SU-DHL-6 (cell line): ENCODE results near the gene TRAPPC10.
"Not testable (repeated sequence)": the region's sequence is repeated elsewhere in the genome, so short reads cannot be mapped to it uniquely, and the experiment has no call there.

Source experiments
- H2AFZ ChIP-seq: fragments of 200-600 bp; sonication (generic); 2 replicates; pipeline ENCODE4 v1.6.1; 2014; ENCODE audit warnings: low read depth, mild to moderate bottlenecking, moderate library complexity, mixed read lengths, antibody characterized with exemption, low read length; ENCODE audit not compliant: severe bottlenecking
- H3F3A ChIP-seq: fragments of 200-600 bp; shearing (Covaris generic); 2 replicates; pipeline ENCODE4 v1.6.0; 2016; ENCODE audit warnings: antibody characterized with exemption, mild to moderate bottlenecking; ENCODE audit not compliant: insufficient read depth
- H3K27ac ChIP-seq: fragments of 200-600 bp; sonication (generic); 2 replicates; pipeline ENCODE4 v1.5.1; 2016; ENCODE audit warnings: low read depth, mild to moderate bottlenecking, low read length, moderate library complexity, mixed read lengths
- H3K27me3 ChIP-seq: fragments of 200-600 bp; sonication (generic), shearing (Covaris generic); 2 replicates; pipeline ENCODE4 v1.6.0; 2014; ENCODE audit warnings: mild to moderate bottlenecking, low read length
- H3K36me3 ChIP-seq: fragments of 200-600 bp; sonication (generic); 2 replicates; pipeline ENCODE4 v1.6.1; 2014; ENCODE audit warnings: mild to moderate bottlenecking, low read length, mixed read lengths
- H3K4me2 ChIP-seq: fragments of 300-600, 200-600 bp; shearing (Covaris generic), sonication (generic); 2 replicates; pipeline ENCODE4 v1.6.0; 2014; ENCODE audit warnings: low read length, low read depth, mild to moderate bottlenecking; ENCODE audit not compliant: poor library complexity, severe bottlenecking
- H3K4me3 ChIP-seq: fragments of 200-600 bp; sonication (generic); 2 replicates; pipeline ENCODE4 v1.5.1; 2014; ENCODE audit warnings: antibody characterized with exemption, low read length, mild to moderate bottlenecking, mixed read lengths; ENCODE audit not compliant: insufficient read depth, poor library complexity, severe bottlenecking
- H3K79me2 ChIP-seq: fragments of 200-600 bp; sonication (generic); 2 replicates; pipeline ENCODE4 v1.6.1; 2014; ENCODE audit warnings: mild to moderate bottlenecking, low read length, moderate library complexity; ENCODE audit not compliant: insufficient read depth
- H3K9ac ChIP-seq: fragments of 200-600 bp; sonication (generic); 2 replicates; pipeline ENCODE4 v1.7.0; 2014; ENCODE audit warnings: mild to moderate bottlenecking, low read length
- H3K9me2 ChIP-seq: fragments of 200-600 bp; sonication (generic); replicated peaks from 2 replicates; pipeline ENCODE4 v1.6.1; 2014; ENCODE audit warnings: low read length; ENCODE audit not compliant: insufficient read depth
- H3K9me3 ChIP-seq: fragments of 200-600 bp; sonication (generic); 2 replicates; pipeline ENCODE4 v1.6.1; 2014; ENCODE audit warnings: low read length, mixed read lengths; ENCODE audit not compliant: insufficient read depth
- H4K20me1 ChIP-seq: fragments of 200-600 bp; sonication (generic); 2 replicates; pipeline ENCODE4 v1.6.1; 2014; ENCODE audit warnings: low read depth, mild to moderate bottlenecking, antibody characterized with exemption, low read length, moderate library complexity, mixed read lengths

Gene TRAPPC10

DNA sequence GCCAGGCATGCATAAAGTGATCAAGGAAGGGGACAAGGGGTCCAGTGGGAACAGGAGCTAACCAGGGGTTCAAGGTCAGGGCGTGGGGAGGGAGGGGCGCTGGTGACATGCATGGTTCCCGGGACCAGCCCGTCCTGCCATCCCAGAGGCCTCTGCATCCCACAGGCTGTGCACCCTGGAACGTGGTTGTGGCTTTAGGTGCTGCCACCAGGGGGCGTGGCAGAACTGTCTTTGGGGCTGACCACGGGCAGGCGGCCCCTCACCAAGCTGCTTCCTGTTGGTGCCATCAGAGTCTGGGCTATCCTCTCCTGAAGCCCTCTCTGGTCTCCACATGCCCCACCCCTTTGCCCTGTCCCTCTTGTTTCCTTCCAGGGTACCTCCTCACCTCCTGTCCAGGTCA lies 135.0 kb downstream of the TRAPPC10 start:
- H3K36me3 ChIP-seq: not testable (repeated sequence)

DNA sequence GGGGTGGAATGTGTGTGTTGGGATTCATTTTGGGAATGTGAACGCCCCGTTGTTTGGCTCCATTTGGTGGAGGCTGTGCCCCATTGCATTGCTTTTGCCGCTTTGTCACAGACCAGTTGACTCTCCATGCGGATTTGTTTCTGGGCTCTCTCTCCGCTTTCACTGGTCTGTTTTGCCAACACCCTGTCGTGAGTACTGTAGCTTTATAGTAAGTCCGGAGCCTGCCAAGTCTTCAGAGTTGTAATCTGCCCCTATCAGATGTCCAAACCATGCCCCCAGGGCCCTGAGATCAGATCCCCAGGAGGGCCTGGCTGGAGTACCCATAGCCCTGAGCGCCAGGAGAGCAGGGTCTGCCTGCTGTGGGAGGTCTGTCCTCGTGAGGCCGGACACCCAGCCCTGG lies 138.1 kb downstream of the TRAPPC10 start:
- H3K9me2 ChIP-seq, H3K9me3 ChIP-seq, H3F3A ChIP-seq, H3K79me2 ChIP-seq, H3K27me3 ChIP-seq, H3K4me3 ChIP-seq, H3K36me3 ChIP-seq, H4K20me1 ChIP-seq, H3K27ac ChIP-seq, H2AFZ ChIP-seq, H3K4me2 ChIP-seq, H3K9ac ChIP-seq: not testable (repeated sequence)

More for the DNA sequence above, 135.0 kb downstream of the TRAPPC10 start:
- not testable (repeated sequence) for H3K9ac ChIP-seq, H3K9me2 ChIP-seq, H3K9me3 ChIP-seq, H3F3A ChIP-seq, H4K20me1 ChIP-seq, H3K4me3 ChIP-seq, H3K27ac ChIP-seq, H3K27me3 ChIP-seq, H2AFZ ChIP-seq, H3K79me2 ChIP-seq, H3K4me2 ChIP-seq

DNA sequence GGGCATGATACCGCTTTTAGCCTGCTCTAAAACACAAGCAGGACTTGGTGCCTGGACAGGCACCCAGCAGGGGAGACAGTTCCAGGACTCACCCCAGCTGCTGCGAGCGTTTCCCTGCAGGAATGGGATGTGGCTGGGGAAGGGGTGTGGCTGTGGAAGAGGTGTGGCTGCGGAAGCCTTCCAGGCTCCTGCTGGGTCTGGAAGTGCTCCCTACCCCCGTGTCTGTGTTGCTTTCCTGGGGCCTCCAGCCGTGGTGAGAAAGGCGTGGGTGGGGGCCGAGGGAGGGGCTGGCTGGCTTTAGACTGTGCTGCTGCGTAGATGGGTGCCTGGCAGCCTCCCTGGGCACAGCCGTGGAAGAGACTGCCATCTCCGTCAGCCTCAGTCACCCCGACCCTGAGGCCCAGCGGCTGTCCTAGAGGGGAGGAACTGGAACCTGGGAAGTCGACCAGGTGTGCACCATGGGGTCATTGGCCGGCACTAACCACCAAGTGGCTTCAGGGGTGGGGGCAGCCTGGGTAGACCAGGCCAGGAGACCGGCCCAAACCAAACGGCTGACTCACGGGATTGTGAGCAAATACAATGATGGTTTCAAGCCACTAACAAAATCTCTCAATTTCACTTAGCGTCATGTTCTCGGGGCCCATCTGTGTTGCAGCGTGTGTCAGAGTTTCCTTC lies 141.2 kb downstream of the TRAPPC10 start:
- not testable (repeated sequence) for H2AFZ ChIP-seq, H3K9ac ChIP-seq, H3K9me2 ChIP-seq, H3F3A ChIP-seq, H3K4me3 ChIP-seq, H3K27ac ChIP-seq, H3K27me3 ChIP-seq, H3K4me2 ChIP-seq, H3K79me2 ChIP-seq, H3K9me3 ChIP-seq, H4K20me1 ChIP-seq, H3K36me3 ChIP-seq

DNA sequence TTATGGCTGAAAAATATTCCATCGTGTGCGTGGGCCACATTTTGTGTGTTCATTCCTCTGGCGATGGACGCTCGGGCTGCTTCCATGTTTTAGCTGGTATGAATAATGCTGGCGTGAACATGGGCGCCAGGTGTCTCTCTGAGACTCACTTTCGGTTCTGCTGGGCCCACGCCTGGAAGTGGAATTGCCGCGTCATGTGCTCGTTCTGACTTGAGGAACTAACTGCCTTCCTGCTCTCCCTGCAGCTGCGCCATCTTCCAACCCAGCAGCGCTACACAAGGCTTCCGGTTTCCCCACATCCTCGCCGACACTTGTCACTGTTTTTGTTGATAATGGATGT lies 141.8 kb downstream of the TRAPPC10 start:
- not testable (repeated sequence) for H3K36me3 ChIP-seq, H3K9me2 ChIP-seq, H3K79me2 ChIP-seq, H3K9ac ChIP-seq, H3F3A ChIP-seq, H3K27ac ChIP-seq, H2AFZ ChIP-seq, H4K20me1 ChIP-seq, H3K27me3 ChIP-seq, H3K4me3 ChIP-seq, H3K9me3 ChIP-seq, H3K4me2 ChIP-seq

DNA sequence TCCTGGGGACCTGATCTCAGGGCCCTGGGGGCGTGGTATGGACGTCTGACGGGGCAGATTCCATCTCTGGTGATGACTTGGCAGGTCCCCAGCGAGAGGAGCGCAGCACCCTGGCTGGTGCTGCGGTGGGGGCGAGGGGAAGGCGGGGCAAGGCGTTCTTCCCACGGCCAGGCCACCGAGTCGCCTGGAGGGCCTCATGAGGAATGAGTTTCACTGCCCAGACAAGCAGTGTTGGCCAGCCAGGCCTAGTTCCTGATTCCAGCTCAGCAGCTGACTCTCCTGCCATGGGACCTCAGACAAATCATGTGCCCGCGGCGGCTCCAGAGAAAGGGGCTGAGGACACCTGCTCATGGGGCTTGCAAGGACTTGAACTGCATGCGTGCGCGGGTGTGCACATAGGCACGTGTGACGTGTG lies 142.7 kb downstream of the TRAPPC10 start:
- H3K9me2 ChIP-seq, H4K20me1 ChIP-seq, H3K4me2 ChIP-seq, H3K27me3 ChIP-seq, H3K9ac ChIP-seq, H2AFZ ChIP-seq, H3K9me3 ChIP-seq, H3K4me3 ChIP-seq, H3K27ac ChIP-seq, H3K36me3 ChIP-seq, H3F3A ChIP-seq, H3K79me2 ChIP-seq: not testable (repeated sequence)

DNA sequence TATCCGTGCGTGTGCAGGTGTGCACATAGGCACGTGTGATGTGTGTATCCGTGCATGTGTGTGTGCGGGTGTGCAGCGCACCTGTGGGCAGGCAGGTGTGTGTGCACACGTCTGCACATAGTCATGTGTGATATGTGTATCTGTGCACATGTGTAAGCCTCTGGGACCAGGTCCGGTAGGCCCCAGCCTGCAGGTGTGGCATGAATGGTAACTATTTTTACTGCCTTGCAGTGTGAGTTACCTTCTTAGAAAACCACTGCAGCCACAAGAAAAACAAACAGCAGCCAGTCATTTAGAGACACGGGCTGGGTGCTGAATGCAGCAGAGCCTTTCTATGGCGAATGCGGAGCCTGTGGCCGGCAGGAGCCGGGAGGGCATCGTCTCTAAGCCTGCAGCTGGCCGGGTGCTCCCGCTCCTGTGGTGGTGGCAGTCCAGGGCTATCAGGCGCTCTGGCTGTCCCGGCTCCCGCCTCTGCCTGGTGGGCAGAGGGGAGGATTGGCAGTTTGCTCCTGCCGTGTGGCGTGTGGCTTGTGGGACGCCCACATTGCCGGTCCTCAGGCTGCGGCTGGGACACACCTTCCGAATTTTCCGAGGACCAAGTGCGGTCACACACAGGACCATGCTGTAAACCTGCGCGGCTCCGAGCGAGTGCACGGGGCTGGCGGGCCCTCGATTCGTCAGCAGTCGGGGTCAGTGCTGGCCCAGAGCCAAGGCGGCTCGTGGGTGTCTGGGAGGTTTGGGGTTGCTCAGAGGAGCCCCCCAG lies 143.3 kb downstream of the TRAPPC10 start:
- not testable (repeated sequence) for H3K4me3 ChIP-seq, H3K4me2 ChIP-seq, H3K36me3 ChIP-seq, H4K20me1 ChIP-seq, H3K79me2 ChIP-seq, H3K9me2 ChIP-seq, H3K9me3 ChIP-seq, H3F3A ChIP-seq, H3K27me3 ChIP-seq, H3K9ac ChIP-seq, H2AFZ ChIP-seq
- peak overlapping the region; percentile 77 for H3K27ac ChIP-seq

DNA sequence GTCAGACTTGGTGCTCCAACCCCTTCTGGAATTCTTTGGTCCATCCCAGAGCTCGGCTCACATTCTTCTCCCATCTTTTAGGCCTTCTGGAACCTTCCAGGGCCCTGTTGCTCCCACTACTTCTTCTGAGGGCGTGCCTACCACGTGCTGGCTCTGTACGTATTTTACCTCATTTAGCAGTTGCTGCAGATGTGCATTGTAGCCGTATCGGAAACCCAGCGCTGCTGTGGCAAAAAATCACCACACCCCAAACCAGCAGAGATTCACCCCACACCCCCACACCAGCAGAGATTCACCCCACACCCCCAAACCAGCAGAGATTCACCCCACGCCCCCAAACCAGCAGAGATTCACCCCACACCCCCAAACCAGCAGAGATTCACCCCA lies 143.9 kb downstream of the TRAPPC10 start:
- H3K79me2 ChIP-seq, H3K4me3 ChIP-seq, H4K20me1 ChIP-seq, H3K9ac ChIP-seq, H3K9me3 ChIP-seq, H3F3A ChIP-seq, H2AFZ ChIP-seq, H3K4me2 ChIP-seq, H3K36me3 ChIP-seq, H3K9me2 ChIP-seq, H3K27me3 ChIP-seq: not testable (repeated sequence)
- peak overlapping the region; percentile 77 for H3K27ac ChIP-seq
